Measurements from ENCODE around the gene HEPACAM2.

GRCh38 chr7:93238748-93239147 lies 12.5 kb upstream of the HEPACAM2 start:
- TF ChIP-seq GABPA (IDR thresholded peaks at IDR 0.05; ENCODE audit: low read depth) = no peak
- TF ChIP-seq, protein P1, sequence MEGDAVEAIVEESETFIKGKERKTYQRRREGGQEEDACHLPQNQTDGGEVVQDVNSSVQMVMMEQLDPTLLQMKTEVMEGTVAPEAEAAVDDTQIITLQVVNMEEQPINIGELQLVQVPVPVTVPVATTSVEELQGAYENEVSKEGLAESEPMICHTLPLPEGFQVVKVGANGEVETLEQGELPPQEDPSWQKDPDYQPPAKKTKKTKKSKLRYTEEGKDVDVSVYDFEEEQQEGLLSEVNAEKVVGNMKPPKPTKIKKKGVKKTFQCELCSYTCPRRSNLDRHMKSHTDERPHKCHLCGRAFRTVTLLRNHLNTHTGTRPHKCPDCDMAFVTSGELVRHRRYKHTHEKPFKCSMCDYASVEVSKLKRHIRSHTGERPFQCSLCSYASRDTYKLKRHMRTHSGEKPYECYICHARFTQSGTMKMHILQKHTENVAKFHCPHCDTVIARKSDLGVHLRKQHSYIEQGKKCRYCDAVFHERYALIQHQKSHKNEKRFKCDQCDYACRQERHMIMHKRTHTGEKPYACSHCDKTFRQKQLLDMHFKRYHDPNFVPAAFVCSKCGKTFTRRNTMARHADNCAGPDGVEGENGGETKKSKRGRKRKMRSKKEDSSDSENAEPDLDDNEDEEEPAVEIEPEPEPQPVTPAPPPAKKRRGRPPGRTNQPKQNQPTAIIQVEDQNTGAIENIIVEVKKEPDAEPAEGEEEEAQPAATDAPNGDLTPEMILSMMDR (IDR thresholded peaks at IDR 0.05; ENCODE audit: insufficient read depth, low read length) = no peak
- no peak for TF ChIP-seq POLR2AphosphoS5 (IDR thresholded peaks at IDR 0.05; ENCODE audit: low read depth)
- TF ChIP-seq, protein P2, sequence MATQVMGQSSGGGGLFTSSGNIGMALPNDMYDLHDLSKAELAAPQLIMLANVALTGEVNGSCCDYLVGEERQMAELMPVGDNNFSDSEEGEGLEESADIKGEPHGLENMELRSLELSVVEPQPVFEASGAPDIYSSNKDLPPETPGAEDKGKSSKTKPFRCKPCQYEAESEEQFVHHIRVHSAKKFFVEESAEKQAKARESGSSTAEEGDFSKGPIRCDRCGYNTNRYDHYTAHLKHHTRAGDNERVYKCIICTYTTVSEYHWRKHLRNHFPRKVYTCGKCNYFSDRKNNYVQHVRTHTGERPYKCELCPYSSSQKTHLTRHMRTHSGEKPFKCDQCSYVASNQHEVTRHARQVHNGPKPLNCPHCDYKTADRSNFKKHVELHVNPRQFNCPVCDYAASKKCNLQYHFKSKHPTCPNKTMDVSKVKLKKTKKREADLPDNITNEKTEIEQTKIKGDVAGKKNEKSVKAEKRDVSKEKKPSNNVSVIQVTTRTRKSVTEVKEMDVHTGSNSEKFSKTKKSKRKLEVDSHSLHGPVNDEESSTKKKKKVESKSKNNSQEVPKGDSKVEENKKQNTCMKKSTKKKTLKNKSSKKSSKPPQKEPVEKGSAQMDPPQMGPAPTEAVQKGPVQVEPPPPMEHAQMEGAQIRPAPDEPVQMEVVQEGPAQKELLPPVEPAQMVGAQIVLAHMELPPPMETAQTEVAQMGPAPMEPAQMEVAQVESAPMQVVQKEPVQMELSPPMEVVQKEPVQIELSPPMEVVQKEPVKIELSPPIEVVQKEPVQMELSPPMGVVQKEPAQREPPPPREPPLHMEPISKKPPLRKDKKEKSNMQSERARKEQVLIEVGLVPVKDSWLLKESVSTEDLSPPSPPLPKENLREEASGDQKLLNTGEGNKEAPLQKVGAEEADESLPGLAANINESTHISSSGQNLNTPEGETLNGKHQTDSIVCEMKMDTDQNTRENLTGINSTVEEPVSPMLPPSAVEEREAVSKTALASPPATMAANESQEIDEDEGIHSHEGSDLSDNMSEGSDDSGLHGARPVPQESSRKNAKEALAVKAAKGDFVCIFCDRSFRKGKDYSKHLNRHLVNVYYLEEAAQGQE (IDR thresholded peaks at IDR 0.05; ENCODE audit: insufficient replicate concordance, low read depth) = no peak
- no peak for TF ChIP-seq SPI1 (IDR thresholded peaks at IDR 0.05; ENCODE audit: borderline replicate concordance, low read depth)

All from HL-60 (cell line).